ENCODE data around the gene TMEM151B. TPM values are rescaled to one million over a fixed set of nuclear protein-coding genes. Genes with fewer than 3 reads are reported as not detected.
A peak's percentile ranks its signal among the peaks of the same experiment; 100 is the strongest.

TMEM151B gene
- total and polyA plus RNA-seq, 10 of the 15 experiments (the other 5 are each of a cell fraction or from before 2014, with no cell fraction given): 0.01 to 0.19 (median 0.05) TPM; not detected in 6

DNA sequence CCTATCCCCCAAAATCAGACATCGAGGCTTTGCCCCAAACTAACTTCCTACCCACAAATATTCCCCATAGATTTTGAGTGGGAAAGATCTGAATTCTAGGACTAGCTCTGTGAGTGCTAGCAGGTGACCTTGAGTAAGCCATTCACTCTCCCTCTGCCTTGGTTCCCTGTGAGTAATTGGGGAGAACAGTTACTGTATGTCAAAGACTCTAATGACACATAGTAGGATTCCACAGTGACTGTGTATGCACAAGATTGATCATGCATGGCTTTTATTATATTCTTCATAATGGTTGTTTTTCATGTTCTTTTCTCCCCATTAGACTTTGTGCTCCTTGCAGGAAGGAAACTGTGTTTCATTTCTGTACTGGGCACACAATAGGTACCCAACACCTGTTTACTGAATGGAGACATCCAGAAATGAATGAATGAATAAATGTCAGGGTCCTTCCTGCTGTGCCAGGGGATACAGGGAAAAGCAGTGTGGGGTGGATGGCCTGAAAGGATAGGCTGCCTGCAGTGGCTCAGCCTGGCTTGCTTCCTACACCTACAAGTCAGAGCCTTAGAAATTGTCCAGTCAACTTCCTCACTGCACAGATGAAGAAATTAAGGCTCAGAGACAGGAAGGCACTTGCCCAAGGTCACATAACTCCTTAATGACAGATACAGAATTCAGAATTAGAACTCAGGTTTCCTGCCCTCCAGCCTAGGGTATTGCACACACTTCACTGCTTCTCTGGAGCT, 901 bp upstream of the TMEM151B start:
- no peak overlapping the region for H2AFZ ChIP-seq (ENCODE audit: control insufficient read depth, low read depth, low read length)
- no peak overlapping the region for H3K27ac ChIP-seq (ENCODE audit: control insufficient read depth, insufficient read depth)
- H4K20me1 ChIP-seq (ENCODE audit: control insufficient read depth, insufficient read depth): no peaks in the 10 kb centered on the region
- no TSS peak for BruUV-seq (replicated peaks)
- ATAC-seq (no peak), FAIRE-seq (peak; percentile 31), DNase-seq (ENCODE audit: low read depth, low spot score) (no peak)
- POLR2A ChIA-PET: no interaction called here
- H3K9ac ChIP-seq (ENCODE audit: control insufficient read depth, insufficient read depth, low read length): no peak overlapping the region
- intact Hi-C loops (cut with micrococcal nuclease; ENCODE audit: unreplicated experiment) (loop anchor here (2.0 kb wide), 2 partner anchors 35 to 187 kb away; no protein-coding TSS in a partner anchor), in situ Hi-C loops (cut with MboI) (loop anchor here (5.0 kb wide), 1 partner anchor 68 kb away; no protein-coding TSS in a partner anchor)
- H3K27me3 ChIP-seq (replicated peaks in 1 of 2; ENCODE audit: control insufficient read depth in 2 of 2, insufficient read depth in 2 of 2, low read length in 1 of 2): peaks cover 4 to 15% of the 10 kb centered on the region in 2 experiments; a peak in 3 of 4 replicates
- H3K9me3 ChIP-seq (replicated peaks; ENCODE audit: control insufficient read depth, insufficient read depth, low read length): no peaks in the 10 kb centered on the region
- TF ChIP-seq, protein P1, sequence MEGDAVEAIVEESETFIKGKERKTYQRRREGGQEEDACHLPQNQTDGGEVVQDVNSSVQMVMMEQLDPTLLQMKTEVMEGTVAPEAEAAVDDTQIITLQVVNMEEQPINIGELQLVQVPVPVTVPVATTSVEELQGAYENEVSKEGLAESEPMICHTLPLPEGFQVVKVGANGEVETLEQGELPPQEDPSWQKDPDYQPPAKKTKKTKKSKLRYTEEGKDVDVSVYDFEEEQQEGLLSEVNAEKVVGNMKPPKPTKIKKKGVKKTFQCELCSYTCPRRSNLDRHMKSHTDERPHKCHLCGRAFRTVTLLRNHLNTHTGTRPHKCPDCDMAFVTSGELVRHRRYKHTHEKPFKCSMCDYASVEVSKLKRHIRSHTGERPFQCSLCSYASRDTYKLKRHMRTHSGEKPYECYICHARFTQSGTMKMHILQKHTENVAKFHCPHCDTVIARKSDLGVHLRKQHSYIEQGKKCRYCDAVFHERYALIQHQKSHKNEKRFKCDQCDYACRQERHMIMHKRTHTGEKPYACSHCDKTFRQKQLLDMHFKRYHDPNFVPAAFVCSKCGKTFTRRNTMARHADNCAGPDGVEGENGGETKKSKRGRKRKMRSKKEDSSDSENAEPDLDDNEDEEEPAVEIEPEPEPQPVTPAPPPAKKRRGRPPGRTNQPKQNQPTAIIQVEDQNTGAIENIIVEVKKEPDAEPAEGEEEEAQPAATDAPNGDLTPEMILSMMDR (IDR thresholded peaks at IDR 0.05 in 2 of 3, conservative IDR thresholded peaks at IDR 0.05 in 1 of 3; ENCODE audit: control insufficient read depth in 2 of 3, extremely low read depth in 1 of 3, insufficient read depth in 1 of 3, low read depth in 3 of 3, low read length in 3 of 3): no peak
- no peak for TF ChIP-seq ELK1 (IDR thresholded peaks at IDR 0.05; ENCODE audit: low read depth, low read length)
- no peak for TF ChIP-seq CEBPB (IDR thresholded peaks at IDR 0.05; ENCODE audit: borderline replicate concordance in 1 of 2, low read depth in 2 of 2, low read length in 2 of 2)
- no peak for TF ChIP-seq FOS (IDR thresholded peaks at IDR 0.05; ENCODE audit: borderline replicate concordance, extremely low read depth, insufficient read length)
- no peak for TF ChIP-seq ZBED1 (IDR thresholded peaks at IDR 0.05; ENCODE audit: borderline replicate concordance)
- TF ChIP-seq SMARCA5 (IDR thresholded peaks at IDR 0.05): no peak
- CTCF ChIA-PET: interaction anchor here (1.1 to 6.3 kb wide), 18 partner anchors 14 to 190 kb away, joined by 3 to 163 read pairs (median 10); partner anchors contain the start of genes AARS2 and SLC35B2
- no peak overlapping the region for H3K4me2 ChIP-seq (ENCODE audit: control insufficient read depth, insufficient read depth)
- SMC1A ChIA-PET (ENCODE audit: uncharacterized antibody, unreplicated experiment): interaction anchor here (0.8 to 4.6 kb wide), 9 partner anchors 27 to 186 kb away, joined by 4 to 79 read pairs (median 6); partner anchors contain the start of gene AARS2
- no peak overlapping the region for H3K4me3 ChIP-seq
- no peaks in the 10 kb centered on the region for H3K36me3 ChIP-seq (ENCODE audit: control insufficient read depth in 2 of 2, insufficient read depth in 2 of 2, low read length in 1 of 2)
- 0% methylated on average over 1 of the region's 1 CpG for WGBS (ENCODE audit: insufficient coverage, insufficient replicate concordance, low lambda C conversion rate, missing lambda C conversion rate)
- H3K79me2 ChIP-seq (ENCODE audit: control insufficient read depth, insufficient read depth, low read length): peaks cover 12% of the 10 kb centered on the region
- H3K4me1 ChIP-seq (ENCODE audit: control insufficient read depth, insufficient read depth, low read length): peaks cover 22% of the 10 kb centered on the region
- RAD21 ChIA-PET (ENCODE audit: unreplicated experiment): interaction anchor here (0.7 to 4.2 kb wide), 11 partner anchors 25 to 186 kb away, joined by 3 to 36 read pairs (median 5); no protein-coding TSS in a partner anchor

All from GM12878 (cell line).